ENCODE data around the gene RAD51B.

RAD51B gene

GRCh38 chr14:68590201-68590522, 770.6 kb downstream of the RAD51B start:
- TF ChIP-seq CTCF (IDR thresholded peaks at IDR 0.05): no peak

GRCh38 chr14:68591786-68592185, 772.2 kb downstream of the RAD51B start:
- TF ChIP-seq CTCF (IDR thresholded peaks at IDR 0.05): no peak

GRCh38 chr14:68592948-68593556, 773.5 kb downstream of the RAD51B start:
- TF ChIP-seq CTCF (IDR thresholded peaks at IDR 0.05): no peak

GRCh38 chr14:68593806-68594536, 774.4 kb downstream of the RAD51B start:
- TF ChIP-seq CTCF (IDR thresholded peaks at IDR 0.05): no peak

- no peak for TF ChIP-seq CTCF (IDR thresholded peaks at IDR 0.05)
Observed at GRCh38 chr14:68594737-68595380, 775.3 kb downstream of the RAD51B start.

- no peak for TF ChIP-seq CTCF (IDR thresholded peaks at IDR 0.05)
Observed at GRCh38 chr14:68596211-68596610, 776.6 kb downstream of the RAD51B start.

- TF ChIP-seq CTCF (IDR thresholded peaks at IDR 0.05): no peak
Observed at GRCh38 chr14:68596701-68597100, 777.1 kb downstream of the RAD51B start.
